Myometrial cell (primary cell): ENCODE results near the gene H19. TPM values are rescaled to one million over a fixed set of nuclear protein-coding genes. Genes with fewer than 3 reads are reported as not detected.

Experiments
- total RNA-seq: library from RNA; depleted of rRNA; stranded (reverse); fragments of >200 nt; gene quantifications from 2 replicates; pipeline ENCODE4 v1.2.3, GENCODE V29; 2015

H19 gene
- total RNA-seq: 41.8 and 55.1 TPM in 2 replicates

GRCh38 chr11:1997755-1998154 is at the start of gene H19:
TSS of gene H19 (minus strand) at chr11:1997842.

GRCh38 chr11:1946812-1947484 is 50.7 kb downstream of the H19 start, which contains the start of gene MRPL23:
TSS of gene MRPL23 (plus strand) at chr11:1947332. CDS start at chr11:1947363, 31 bp downstream.

Other genes starting within 250 kb of the H19 start
- not detected in 2 replicates for gene IFITM10, start 247.2 kb downstream of the H19 start, total RNA-seq
- gene CTSD, start 233.9 kb downstream of the H19 start, total RNA-seq: 165 and 215 TPM in 2 replicates
- not detected in 2 replicates for gene SYT8, start 162.9 kb downstream of the H19 start, total RNA-seq
- gene TNNI2, start 158.9 kb downstream of the H19 start, total RNA-seq: not detected in 2 replicates
- 1.9 TPM in 1 of 2 replicates, not detected in the other for gene LSP1, start 144.8 kb downstream of the H19 start, total RNA-seq
- not detected in 2 replicates for gene PRR33, start 105.9 kb downstream of the H19 start, total RNA-seq
- not detected in 2 replicates for gene TNNT3, start 78.1 kb downstream of the H19 start, total RNA-seq
- 253 and 382 TPM in 2 replicates for gene MRPL23, start 50.5 kb downstream of the H19 start, total RNA-seq
- 12.8 and 17.6 TPM in 2 replicates for gene IGF2, start 141.5 kb upstream of the H19 start, total RNA-seq
- not detected in 2 replicates for gene INS, start 163.4 kb upstream of the H19 start, total RNA-seq
- gene TH, start 174.0 kb upstream of the H19 start, total RNA-seq: 1.6 TPM in 1 of 2 replicates, not detected in the other